DMS 273 treated with DMSO at 0.1 percent for 48 hours (cell line): Measurements from ENCODE around the gene ITGA1.

ENCODE experiments used
- DNase-seq: peaks from one replicate; lab custom pipeline; 2025; lab: John Stamatoyannopoulos, UW

The ITGA1 gene

DNA sequence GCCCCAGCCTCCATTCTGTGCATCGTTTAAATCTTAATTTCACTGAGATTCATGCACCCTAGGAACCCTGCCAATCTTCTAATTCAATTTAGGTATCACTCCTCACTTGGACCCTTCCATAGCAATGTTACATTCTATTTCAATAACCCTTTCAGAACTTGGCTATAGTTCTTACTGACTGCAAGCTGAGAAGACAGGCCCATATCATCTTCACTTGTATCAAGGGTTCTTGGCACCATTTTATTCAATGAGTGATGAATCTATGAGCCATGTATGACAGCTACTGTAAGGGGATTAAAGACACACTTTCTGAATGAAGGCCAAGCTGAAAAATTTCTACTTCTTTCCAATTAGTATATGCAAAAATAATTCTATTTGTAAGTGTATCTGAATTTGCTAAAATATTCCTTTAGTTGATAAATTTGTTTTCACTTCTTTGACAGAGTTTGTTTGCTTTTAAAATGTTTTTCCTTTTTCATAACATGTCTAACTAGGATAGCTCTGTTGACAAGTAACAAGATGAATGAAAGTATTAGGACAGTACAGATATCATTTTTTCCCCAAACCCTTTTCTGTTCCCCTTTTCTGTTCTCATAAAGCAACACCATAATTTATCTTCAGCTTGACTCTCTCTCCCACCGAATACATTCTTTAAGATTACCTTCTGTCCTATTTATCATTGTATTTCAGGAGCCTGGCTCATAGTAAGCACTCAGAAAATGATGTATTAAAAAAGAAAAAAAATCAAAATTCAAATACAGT, 211.0 kb downstream of the ITGA1 start:
- DNase-seq, result no peak

DNA sequence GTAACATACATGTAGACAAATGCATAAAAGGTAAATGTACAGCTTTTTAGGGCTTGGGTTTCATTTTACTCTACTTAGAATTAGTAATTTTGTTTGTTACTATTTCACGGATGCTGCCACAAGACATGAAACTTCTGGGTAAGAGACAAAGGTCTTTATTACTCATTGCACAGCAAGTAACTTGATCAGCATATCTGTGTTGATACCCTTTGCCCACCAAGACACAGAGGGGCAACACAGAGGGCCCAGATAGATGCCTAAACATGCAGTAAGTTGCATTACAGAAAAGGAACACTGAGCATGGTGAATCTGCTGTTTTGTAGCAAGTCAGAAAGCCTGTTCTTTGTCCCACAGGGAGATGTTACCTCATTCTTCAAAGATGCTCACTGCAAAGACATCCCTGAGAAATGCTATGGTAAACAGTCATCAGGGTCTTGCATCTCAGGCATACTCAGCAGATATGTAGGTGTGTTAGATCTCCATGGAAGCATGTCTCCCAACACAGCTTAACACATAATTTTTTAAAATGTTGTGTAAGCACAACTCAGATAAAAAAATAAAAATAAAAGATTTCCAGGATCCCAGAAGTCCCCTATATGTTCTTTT, 211.7 kb downstream of the ITGA1 start:
- no peak for DNase-seq

DNA sequence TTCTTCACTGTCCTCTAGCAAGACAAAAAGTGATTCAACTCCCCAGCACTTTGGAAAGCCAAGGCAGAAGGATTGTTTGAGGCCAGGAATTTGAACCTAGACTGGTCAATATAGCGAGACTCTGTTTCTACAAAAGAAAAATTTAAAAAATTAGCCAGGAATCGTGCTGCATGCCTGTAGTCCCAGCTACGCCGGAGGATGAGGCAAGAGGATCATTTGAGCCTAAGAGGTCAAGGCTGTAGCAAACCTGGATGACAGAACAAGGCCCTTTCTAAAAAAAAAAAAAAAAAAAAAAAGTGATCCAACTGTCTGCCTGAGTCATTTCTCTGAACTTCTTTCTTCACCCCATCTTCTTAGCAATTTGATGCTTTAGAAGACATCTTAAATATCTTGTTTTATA, 213.8 kb downstream of the ITGA1 start:
- DNase-seq, result no peak

DNA sequence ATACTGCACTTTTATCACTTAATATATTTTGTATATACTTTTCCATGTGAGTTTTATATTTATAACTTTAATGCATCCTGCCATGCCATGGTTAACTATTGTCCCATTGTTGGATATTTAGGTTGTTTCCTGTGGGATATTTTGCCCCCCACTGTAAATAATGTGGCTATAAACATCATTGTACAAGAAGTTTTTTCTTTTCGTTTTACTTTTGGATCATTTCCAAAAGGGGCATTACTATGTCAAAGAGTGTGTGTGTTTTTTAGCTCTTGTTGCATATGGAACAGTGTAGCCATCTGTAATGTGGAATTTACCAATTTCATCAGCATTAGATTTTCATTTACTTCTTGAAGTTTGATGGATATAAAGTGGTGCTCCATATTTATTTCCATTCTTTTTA, 214.8 kb downstream of the ITGA1 start:
- no peak for DNase-seq

DNA sequence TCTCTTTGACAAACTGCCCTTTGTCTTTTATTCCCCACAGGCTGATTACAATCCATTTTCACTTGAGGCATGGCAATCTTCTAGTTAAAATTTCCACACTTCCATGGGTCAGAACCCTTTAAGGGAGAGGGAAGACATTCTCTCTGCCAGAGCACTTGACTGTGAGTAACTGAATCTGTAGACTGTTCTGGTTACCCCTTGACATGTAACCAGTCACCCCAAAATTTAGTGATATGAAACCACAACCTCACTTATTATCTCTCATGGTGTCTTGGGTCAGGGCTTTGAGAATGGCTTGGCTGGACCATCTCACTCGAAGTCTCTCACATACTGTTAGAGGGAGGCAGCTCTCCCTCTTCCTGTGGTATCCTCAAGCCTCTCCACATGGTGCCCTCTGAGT, 215.4 kb downstream of the ITGA1 start:
- no peak for DNase-seq

DNA sequence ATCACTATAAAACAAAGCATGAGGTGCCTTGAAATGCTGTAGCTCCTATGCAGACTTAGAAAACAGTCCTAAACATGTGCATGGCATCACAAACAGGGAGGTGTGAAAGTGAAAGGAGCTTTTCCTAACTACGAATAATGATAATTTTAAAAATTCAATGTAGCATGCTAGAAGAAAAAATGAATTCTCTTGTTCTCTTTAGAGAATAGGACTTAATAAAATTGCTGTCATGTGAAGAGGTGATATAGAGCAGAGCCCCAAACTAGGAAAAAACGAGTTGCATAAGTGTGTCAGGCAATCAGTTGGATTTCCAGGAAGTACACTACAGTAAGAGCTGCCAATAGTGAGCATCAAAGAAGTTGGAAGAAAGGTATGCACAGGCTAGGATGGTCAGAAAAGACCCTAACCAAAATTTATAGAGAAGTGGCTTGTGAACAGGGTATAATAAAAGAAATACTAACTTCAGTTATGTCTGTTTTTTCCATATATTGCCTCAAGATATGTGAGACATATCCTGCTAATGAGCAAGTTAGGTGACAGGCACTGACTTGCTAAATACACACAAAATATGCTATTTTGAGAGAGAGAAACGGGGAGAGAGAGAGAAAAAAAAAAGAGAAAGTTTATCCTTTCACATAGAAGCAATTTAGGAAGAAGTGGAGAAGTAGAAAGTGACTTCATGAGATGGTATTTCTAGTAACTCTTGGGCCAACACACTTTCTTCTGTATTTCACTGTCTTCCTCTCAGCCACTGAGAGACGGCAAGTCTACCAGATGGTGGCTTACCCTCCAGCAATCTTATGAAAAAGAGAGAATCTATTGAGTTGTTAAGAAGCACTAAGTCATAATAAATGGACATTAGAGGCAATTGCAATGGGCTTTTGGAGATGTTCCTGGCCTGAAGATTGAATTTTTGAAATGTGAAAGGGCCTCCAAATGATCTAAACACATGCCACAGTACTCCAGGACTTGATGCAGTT, 219.5 kb downstream of the ITGA1 start:
- DNase-seq, result no peak

DNA sequence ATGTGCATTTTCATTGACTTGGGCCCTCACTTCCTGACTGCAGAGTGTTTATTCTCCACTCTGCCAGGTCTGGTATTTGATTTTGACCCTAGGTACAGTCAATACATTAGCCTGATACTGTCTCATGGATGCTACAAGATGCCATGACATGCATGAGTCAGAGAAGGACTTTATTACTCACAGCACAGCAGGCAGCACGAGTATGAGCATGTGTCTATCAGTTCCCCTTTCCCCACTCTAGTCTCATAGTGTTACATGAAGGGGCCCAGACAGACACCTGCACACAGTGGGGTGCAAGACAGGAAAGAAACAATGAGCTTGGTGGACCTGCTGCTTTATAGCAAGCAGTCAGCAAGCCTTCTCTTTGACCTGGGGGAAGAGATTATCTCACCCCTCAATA, 221.0 kb downstream of the ITGA1 start:
- DNase-seq, result no peak
